Hepatocyte (in vitro differentiated cells): ENCODE results near the gene EIF4E1B. TPM values are rescaled to one million over a fixed set of nuclear protein-coding genes. Genes with fewer than 3 reads are reported as not detected.

Experiments used
- DNase-seq: peaks from one replicate; pipeline ENCODE4 v3.0.0-alpha.2; 2016; ENCODE audit warnings: low spot score
- H2AFZ ChIP-seq: fragments of 200-600 bp; sonication (generic); 2 replicates; pipeline ENCODE4 v1.6.0; 2016; ENCODE audit warnings: antibody characterized with exemption, mild to moderate bottlenecking
- H3K27ac ChIP-seq: fragments of 200-600 bp; sonication (generic); 2 replicates; pipeline ENCODE4 v1.5.1; 2016; ENCODE audit warnings: mild to moderate bottlenecking
- H3K27me3 ChIP-seq: fragments of 200-600 bp; sonication (generic); 2 replicates; pipeline ENCODE4 v1.6.1; 2016
- H3K36me3 ChIP-seq: fragments of 200-600 bp; sonication (generic); replicated peaks from 2 replicates; pipeline ENCODE4 v1.5.1; 2016; ENCODE audit warnings: low read depth; ENCODE audit not compliant: insufficient read depth
- H3K4me1 ChIP-seq: fragments of 200-600 bp; sonication (generic); 2 replicates; pipeline ENCODE4 v1.5.1; 2016; ENCODE audit warnings: mild to moderate bottlenecking, moderate library complexity; ENCODE audit not compliant: insufficient read depth
- H3K4me2 ChIP-seq: fragments of 200-600 bp; sonication (generic); 2 replicates; pipeline ENCODE4 v1.6.0; 2016
- H3K4me3 ChIP-seq: fragments of 200-600 bp; sonication (generic); 2 replicates; pipeline ENCODE4 v1.5.1; 2016; ENCODE audit warnings: mild to moderate bottlenecking
- H3K79me2 ChIP-seq: fragments of 200-600 bp; sonication (generic); 2 replicates; pipeline ENCODE4 v1.6.0; 2017; ENCODE audit warnings: mild to moderate bottlenecking
- H3K9me2 ChIP-seq: fragments of 200-600 bp; sonication (generic); replicated peaks from 2 replicates; pipeline ENCODE4 v1.6.0; 2017; ENCODE audit warnings: mild to moderate bottlenecking; ENCODE audit not compliant: insufficient read depth
- H3K9me3 ChIP-seq: fragments of 200-600 bp; sonication (generic); 2 replicates; pipeline ENCODE4 v1.5.1; 2016; ENCODE audit warnings: low read depth, mild to moderate bottlenecking
- H4K20me1 ChIP-seq: fragments of 200-600 bp; sonication (generic); 2 replicates; pipeline ENCODE4 v1.6.0; 2016; ENCODE audit warnings: mild to moderate bottlenecking; ENCODE audit not compliant: insufficient read depth, poor library complexity, severe bottlenecking
- CTCF ChIP-seq: fragments of 200-600 bp; sonication (generic); IDR thresholded peaks from 2 replicates; pipeline ENCODE4 v1.5.1; 2016; ENCODE audit warnings: antibody characterized with exemption, mild to moderate bottlenecking; ENCODE audit not compliant: poor library complexity
- EZH2 ChIP-seq: fragments of 200-600 bp; sonication (generic); IDR thresholded peaks from 2 replicates; pipeline ENCODE4 v1.6.1; 2016; ENCODE audit warnings: antibody characterized with exemption, mild to moderate bottlenecking, borderline replicate concordance
- EZH2phosphoT487 ChIP-seq: fragments of 200-600 bp; sonication (generic); IDR thresholded peaks from one replicate; pipeline ENCODE4 v1.6.1; 2018; ENCODE audit warnings: antibody characterized with exemption, mild to moderate bottlenecking, low read depth, moderate library complexity; ENCODE audit not compliant: unreplicated experiment, severe bottlenecking
- WGBS: methylation state at CpG from one replicate; pipeline ENCODE4 v1.1.6; 2016; ENCODE audit warnings: low lambda C conversion rate; ENCODE audit errors: missing lambda C conversion rate; 5-methylcytosine and 5-hydroxymethylcytosine counted together
- polyA plus RNA-seq: library from polyadenylated mRNA; unstranded; fragments of >200 nt; fragmentation: Nextera tagmentation; extraction: Ambion mirVana; gene quantifications from 2 replicates; pipeline ENCODE4 v1.2.1, GENCODE V29; 2016
- total RNA-seq: library from RNA; depleted of rRNA; stranded (reverse); fragments of >200 nt; gene quantifications from 2 replicates; pipeline ENCODE4 v1.2.3, GENCODE V29; 2014

EIF4E1B gene
- total and polyA plus RNA-seq, 2 experiments from 2014 or later, result not detected

- no peaks in the 10 kb centered on the region for H3K9me3 ChIP-seq
- DNase-seq, result no peak
- no peaks in the 10 kb centered on the region for H3K79me2 ChIP-seq
- H4K20me1 ChIP-seq, result no peaks in the 10 kb centered on the region
- no peak overlapping the region for H3K4me3 ChIP-seq
- no peak overlapping the region for H2AFZ ChIP-seq
- no peaks in the 10 kb centered on the region for H3K9me2 ChIP-seq
- 95% methylated on average over 3 of the region's 5 CpGs for WGBS
- no peaks in the 10 kb centered on the region for H3K4me1 ChIP-seq
- peaks cover 80% of the 10 kb centered on the region for H3K27me3 ChIP-seq
- H3K27ac ChIP-seq, result no peak overlapping the region
- no peak overlapping the region for H3K4me2 ChIP-seq
- no peak for TF ChIP-seq EZH2phosphoT487
- no peak for TF ChIP-seq CTCF
- no peak for TF ChIP-seq EZH2
- H3K36me3 ChIP-seq, result no peaks in the 10 kb centered on the region
Measured at GRCh38 chr5:176627582-176627981, 2.9 kb upstream of the EIF4E1B start.

- no peak for DNase-seq
- Histone ChIP-seq H3K79me2 (no peaks in the 10 kb centered on the region), H3K4me3 (no peak overlapping the region), H3K27ac (no peak overlapping the region), H3K36me3 (no peaks in the 10 kb centered on the region), H3K4me2 (no peak overlapping the region), H3K27me3 (peaks cover 86% of the 10 kb centered on the region), H4K20me1 (no peaks in the 10 kb centered on the region), H3K4me1 (no peaks in the 10 kb centered on the region), H3K9me3 (no peaks in the 10 kb centered on the region), H3K9me2 (no peaks in the 10 kb centered on the region), H2AFZ (no peak overlapping the region)
- WGBS, result 68% methylated on average over 12 of the region's 13 CpGs
- no peak for TF ChIP-seq EZH2phosphoT487
- TF ChIP-seq EZH2, result no peak
Measured at GRCh38 chr5:176628406-176629228, 1.9 kb upstream of the EIF4E1B start.

GRCh38 chr5:176629317-176629852 lies 1.1 kb upstream of the EIF4E1B start:
- H3K4me1 ChIP-seq, result no peaks in the 10 kb centered on the region

More at GRCh38 chr5:176629317-176629852, 1.1 kb upstream of the EIF4E1B start:
- Histone ChIP-seq H3K4me2 (peak overlapping the region; percentile 97), H3K4me3 (no peak overlapping the region), H3K9me2 (no peaks in the 10 kb centered on the region), H3K79me2 (no peaks in the 10 kb centered on the region), H3K27ac (no peak overlapping the region), H2AFZ (no peak overlapping the region), H3K9me3 (no peaks in the 10 kb centered on the region), H3K36me3 (no peaks in the 10 kb centered on the region), H4K20me1 (no peaks in the 10 kb centered on the region), H3K27me3 (peaks cover 88% of the 10 kb centered on the region)
- DNase-seq, result no peak
- TF ChIP-seq EZH2 (no peak), CTCF (no peak), EZH2phosphoT487 (no peak)
- WGBS, result 10% methylated on average over 14 of the region's 34 CpGs
